Skeletal muscle cell (primary cell): ENCODE results near the gene FKBP1A.

Experiments used
- DNase-seq: peaks from one replicate; pipeline ENCODE4 v3.0.0-alpha.2; 2010; ENCODE audit warnings: low read depth
- H3K4me3 ChIP-seq: 2 replicates; pipeline ENCODE4 v1.5.1; 2011; ENCODE audit warnings: low read depth, mild to moderate bottlenecking, control low read depth, low read length, moderate library complexity

Gene FKBP1A

DNA sequence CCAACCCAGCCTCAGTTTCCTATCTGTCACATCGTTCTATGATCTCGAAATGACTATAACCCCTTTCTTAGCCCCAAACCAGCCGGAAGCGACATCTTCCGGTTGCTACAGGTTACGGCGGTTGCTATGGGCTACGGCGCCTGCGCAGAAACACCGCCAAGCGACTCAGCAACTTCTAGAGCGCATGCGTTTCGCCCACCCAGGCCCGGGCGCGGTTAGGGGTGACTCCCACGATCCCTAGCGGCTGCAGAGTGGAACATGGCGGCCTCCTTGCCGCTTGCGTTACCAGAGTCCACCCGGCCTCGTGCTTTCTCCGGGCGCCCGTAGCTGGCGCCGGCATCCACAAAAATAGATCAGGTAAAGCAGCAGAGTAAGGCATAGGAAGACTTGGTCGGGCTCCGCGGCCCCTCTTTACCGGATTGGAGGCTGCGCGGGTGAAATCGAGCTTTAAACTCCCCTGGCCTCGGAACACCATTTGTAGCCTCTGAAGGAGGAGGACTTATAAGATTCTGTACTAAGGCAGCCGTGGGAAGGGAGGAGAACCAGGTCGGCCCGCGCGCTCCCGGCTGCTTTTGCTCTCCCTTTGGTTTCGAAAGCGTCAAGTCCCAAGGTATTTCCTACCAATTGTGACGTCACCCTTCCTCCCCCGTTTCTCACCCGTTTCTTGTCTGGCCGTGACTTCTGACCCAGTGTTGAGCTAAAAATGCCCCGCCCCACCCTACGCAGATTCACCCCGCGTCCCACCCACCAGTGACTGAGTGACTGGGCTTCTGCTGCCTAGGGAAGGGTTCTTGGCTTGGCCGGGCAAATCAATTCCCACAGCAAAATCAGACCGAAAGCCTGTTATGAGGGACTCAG, 67.5 kb downstream of the FKBP1A start:
- DNase-seq = peak; percentile 97
- peak overlapping the region; percentile 76 for H3K4me3 ChIP-seq

DNA sequence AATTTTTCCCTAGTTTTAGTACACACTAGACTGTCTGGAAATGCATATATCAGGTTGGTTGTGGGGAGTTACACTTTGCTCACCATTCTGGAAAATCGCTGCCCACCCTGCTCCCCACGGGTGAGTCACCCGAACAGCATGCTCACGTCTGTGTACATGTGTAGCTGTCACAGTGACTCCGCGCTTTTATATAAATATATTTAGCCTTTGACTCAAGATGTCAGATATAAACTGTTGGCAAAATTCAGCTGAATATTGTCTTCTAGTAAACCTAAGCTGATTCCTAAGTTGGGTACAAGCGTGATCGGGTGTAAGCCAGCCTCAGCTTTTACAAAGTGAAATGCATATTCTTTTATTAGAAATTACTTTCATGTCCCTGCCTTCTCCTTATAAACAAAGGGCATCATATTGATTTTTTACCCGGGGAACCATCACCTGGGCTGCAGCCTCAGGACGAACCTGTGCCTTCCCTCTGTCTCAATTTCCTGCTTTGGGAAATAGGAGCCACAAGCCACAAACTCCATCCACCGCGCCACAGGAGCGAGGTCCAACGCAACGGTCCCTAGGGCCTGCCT, 68.2 kb downstream of the FKBP1A start:
- peak; percentile 85 for DNase-seq

DNA sequence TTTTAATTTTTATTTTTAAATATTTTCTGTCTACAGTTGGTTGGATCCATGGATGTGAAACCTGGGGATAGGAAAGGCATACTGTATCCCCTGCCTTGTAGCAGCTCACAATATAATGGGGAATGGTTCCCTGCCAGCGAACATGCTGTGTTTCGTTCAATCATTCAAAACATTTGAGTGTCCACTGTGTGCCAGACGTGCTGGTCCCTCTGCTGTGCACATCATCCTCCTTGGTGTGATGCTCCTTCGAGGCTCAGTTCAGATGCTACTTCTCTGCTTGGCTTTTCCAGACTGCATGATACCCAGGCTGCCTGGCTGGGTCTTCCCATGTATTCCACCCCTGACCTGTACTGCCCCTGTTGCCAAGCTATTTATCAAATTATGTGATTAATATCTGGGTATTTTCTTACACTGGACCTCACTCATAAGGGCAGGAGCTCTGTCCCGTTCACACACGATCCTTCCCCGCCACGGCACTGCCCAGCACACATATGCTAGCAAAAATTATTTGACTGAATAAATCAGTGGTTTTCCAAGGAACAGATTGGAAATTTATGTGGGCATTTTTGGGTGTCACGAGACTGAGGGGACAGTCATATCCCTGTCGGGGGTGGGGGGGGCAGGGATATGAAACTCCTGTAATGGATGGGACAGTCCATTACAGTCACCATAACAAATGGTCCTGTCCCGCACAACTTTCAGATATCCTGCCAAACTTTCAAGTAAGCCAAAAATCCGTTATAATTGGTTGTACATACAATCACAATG, 68.8 kb downstream of the FKBP1A start:
- no peak for DNase-seq
- no peak overlapping the region for H3K4me3 ChIP-seq

More for the DNA sequence above, 68.2 kb downstream of the FKBP1A start:
- H3K4me3 ChIP-seq = peak overlapping the region; percentile 76

DNA sequence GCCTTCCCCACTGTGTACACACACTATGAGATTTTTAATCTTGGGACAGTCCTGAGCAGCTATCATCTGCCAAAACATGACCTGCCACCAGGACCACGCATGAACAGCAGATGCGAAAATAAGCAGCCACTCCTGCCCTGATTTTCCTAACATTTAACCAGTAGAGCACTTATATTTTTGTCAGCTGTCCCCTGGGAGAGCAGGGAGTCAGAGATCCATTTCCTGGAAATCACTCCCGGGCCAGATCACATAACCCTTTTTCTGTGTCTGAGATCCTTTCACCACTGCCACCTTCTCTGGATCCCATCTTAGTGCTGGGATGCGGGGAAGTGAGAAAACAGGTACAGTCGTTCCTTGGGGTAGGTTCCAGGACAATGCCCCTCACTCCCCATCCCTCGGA, 69.6 kb downstream of the FKBP1A start:
- no peak for DNase-seq
- H3K4me3 ChIP-seq = no peak overlapping the region

DNA sequence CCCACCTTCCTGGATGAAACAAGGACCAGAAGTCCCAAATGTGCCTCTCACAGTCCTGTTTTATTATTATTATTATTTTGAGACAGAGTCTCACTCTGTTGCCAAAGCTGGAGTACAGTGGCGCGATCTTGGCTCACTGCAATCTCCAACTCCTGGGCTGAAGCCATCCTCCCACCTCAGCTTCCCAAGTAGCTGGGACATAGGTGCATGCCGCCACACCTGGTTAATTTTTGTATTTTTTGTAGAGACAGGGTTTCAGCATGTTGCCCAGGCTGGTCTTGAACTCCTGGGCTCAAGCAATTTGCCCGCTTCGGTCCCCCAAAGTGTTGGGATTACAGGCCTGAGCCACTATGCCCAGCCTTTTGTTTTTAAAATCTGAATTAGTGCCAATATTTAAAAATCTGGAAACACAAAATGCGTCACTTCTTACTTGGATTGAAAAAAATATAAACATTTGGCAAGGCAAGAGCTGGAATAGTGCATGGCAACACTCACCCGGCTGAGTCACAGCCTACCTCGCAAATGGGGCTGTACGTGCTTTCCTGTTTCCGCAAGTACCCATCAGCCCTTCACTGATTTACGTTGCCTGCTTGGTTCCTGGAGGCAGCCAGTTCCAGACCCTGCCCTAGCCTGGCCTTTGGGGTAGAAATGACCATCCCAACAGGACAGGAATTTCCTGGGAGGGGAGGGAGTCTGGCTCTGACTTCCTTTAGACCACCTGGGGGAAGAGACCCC, 70.2 kb downstream of the FKBP1A start:
- peak; percentile 98 for DNase-seq
- H3K4me3 ChIP-seq = no peak overlapping the region

DNA sequence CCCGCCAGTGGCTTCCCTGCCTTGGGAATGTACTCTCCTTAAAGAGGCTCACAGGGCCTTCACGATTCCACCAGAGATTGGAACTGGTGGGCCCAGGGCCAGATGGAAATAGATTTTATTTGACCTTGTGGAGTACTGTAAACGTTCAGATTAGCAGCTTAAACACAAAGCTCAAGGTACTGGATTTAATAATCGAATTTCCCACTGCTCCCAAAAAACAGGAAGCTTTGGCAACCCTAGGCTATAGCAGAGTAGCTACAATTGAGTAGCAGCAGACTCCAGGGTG, 71.3 kb downstream of the FKBP1A start:
- no peak for DNase-seq
- no peak overlapping the region for H3K4me3 ChIP-seq

DNA sequence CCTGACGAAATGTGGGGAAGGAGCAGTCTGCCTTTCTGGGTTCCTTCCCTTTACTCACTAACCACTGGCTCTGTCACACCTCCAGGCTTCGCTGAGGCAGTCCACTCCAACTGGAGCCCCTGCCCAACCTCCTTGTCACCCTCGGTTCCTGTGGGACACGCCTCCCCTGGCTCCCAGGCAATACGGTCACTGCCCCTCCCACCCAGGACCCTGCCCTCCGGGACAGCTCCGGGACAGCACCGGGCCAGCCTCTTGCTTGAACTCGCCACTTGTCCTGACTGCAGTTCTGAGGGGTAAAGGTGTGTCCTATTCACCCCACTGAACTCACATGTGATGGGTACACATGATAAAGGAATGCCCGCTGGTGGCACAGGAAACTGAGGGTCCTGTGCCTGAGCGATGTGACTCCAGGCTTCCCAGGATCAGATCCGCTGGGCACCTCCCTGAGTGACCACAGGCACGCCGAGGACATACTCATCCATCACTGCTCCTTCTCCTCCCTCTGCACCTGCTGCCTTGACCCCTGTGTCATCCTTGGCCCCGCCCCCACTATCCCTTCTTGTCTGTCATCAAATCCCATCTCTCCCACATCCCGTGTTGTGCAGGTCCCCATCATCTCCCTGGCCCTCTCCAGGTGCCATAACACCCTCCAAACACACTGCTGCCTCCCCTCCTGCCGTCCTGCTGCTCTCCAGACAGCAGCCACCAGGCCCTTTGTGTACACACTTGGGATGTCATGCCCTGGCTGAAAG, 71.8 kb downstream of the FKBP1A start:
- no peak overlapping the region for H3K4me3 ChIP-seq
- DNase-seq = no peak

DNA sequence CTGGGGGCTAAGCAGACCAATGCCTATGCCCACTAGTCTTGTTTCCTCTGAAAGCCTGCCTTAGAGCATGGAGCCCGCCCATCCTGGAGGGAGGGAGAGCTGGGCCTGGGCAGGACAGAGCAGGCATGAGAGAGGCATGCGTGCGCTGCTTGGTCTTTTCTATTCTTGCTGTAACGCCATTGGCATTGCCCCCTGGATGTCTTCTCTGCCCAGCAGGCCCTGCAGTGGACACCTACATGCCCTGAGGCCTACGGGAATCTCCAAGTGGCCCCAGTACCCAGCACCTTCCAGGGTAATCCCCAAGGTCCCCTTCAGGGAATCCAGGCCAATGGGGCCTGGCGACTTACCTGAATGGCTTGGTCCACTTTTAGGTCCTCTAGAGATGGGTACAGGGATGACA, 72.8 kb downstream of the FKBP1A start:
- DNase-seq = no peak
- no peak overlapping the region for H3K4me3 ChIP-seq

DNA sequence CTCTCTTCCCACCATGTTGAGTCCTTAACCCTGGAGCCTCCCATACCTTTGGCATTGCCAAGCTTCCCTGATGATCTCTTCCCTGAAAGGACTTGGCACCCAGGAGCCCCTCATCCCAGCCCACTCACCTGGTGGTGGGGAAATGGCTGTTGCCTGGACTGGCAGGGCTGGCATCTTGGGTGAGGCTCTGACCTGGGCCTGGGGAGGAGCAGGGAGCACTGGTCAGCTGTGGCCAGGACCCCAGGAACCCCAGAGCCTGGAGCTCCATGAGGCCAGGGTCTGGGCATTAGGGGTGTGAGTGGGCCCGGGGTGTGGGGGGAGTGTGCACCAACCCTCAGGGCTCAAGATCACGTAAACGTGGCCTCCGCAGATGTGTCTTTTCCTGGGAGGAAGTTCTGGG, 73.4 kb downstream of the FKBP1A start:
- no peak for DNase-seq
- H3K4me3 ChIP-seq = no peak overlapping the region

DNA sequence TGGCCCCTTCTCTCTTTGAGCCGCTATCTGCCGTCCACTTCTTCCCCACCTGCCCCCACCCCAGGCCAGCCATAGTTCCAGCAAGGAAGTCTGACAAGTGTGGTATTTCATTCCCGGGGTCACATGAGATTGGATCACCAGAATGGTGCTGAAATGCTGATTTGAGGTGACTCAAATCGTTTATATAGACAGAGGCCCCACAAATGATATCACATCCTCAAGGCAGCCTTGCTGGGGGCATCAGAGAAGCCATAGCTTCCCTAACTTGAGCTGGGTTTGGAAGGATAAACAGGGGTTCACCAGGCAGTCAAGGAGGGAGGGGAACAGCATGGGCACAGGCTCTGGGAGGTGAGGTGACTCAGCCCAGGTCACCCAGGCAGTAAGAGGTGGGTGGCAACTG, 73.8 kb downstream of the FKBP1A start:
- no peak overlapping the region for H3K4me3 ChIP-seq
- no peak for DNase-seq
